HG03342 (cell line): Measurements from ENCODE around the gene PRKCA.

Source experiments
- ATAC-seq: cut with Tn5 transposase; IDR thresholded peaks from one replicate; pipeline ENCODE4 v1.9.1; 2021; ENCODE audit warnings: mild to moderate bottlenecking, moderate library complexity; ENCODE audit not compliant: unreplicated experiment

PRKCA gene

DNA sequence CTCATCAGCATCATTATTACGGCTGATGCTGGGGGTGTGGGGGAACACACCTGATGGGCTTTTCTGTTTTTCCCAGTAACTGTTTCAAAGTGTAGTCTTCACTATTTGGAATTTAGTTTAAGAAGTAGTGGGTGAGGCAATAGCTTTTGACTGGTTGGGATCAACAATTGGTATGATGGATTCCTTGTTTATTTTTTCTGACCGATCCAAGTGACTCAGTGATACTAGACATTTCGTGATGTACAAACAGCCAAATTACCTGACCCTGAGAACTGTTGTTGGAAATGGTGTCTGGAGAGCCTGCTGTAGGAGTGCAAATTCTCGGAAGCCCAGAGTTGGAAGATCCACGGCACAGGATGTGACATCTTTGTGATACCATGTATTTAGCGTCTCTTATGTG is 204.2 kb downstream of the PRKCA start:
- no peak for ATAC-seq

DNA sequence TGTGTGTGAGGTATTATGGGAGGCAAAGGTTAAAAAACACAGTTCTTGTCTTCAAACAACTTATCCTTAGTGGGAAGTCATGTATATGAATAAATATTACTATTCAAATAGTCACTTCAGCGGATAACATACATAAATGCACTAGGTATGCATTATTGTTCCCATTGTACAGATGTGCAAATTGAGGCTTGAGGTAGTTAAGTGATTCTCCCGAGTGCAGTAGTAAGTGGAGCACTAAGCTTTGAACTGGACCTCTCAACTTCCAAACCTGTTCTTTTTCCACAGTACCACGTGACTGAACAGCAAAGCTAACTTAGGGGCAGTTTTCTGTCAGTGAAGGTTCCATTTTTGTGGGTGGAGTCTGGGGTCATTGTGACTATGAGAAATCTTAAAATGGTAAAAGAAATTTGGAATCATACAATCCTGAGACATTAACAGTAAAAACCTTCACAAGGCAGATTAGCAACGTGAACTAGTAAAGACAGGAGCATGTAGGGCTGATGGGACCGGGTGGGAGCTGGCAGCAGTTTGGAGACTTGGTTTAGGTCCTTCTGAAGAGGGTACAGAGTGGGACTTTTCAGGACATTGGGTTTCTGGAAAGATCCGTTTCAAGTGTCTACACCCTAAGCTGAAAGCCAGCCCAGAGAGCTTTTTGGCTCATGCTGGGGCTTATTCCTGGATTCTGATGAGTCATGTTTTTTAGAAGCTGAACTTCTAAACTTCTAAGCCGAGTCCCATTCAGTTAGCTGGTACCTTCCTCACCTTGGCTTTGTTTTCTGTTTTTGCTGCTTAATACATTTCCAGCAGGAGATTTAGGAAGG is 204.9 kb downstream of the PRKCA start:
- ATAC-seq = no peak

DNA sequence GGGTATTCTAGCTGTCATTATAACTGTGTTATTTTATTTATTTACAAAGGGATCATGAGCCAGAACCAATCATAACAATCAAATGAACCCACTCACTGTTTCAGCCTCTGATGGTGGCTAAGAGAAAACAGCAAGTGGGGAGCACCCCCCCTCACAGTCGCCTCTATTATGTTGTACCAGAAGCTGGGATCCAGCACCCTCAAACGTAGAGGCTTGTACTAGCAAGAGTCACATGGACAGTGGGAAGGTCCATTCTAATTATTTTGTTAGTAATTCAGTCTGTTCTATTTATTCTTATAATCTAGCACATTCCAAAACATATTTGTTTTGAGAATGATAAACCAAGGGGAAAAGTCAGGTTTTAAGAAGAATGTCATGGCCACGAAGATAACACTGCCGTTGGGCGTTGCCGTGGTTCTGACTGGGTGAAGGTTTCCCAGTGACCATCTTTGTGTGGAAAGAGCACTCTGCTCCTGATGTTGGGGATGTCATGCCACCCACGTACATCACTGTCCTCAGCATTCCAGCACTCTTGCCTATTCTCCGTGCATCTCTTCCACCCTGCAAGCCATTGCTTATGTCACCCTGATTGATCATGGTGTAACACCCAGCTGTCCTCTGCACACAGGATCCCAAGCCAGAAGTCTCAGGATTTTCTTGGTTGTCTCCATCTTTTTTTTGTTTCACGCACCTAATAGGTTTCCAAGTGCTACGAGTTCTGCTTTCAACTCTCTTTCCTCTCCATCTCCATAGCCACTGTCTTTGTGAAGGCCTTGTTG is 205.8 kb downstream of the PRKCA start:
- no peak for ATAC-seq

DNA sequence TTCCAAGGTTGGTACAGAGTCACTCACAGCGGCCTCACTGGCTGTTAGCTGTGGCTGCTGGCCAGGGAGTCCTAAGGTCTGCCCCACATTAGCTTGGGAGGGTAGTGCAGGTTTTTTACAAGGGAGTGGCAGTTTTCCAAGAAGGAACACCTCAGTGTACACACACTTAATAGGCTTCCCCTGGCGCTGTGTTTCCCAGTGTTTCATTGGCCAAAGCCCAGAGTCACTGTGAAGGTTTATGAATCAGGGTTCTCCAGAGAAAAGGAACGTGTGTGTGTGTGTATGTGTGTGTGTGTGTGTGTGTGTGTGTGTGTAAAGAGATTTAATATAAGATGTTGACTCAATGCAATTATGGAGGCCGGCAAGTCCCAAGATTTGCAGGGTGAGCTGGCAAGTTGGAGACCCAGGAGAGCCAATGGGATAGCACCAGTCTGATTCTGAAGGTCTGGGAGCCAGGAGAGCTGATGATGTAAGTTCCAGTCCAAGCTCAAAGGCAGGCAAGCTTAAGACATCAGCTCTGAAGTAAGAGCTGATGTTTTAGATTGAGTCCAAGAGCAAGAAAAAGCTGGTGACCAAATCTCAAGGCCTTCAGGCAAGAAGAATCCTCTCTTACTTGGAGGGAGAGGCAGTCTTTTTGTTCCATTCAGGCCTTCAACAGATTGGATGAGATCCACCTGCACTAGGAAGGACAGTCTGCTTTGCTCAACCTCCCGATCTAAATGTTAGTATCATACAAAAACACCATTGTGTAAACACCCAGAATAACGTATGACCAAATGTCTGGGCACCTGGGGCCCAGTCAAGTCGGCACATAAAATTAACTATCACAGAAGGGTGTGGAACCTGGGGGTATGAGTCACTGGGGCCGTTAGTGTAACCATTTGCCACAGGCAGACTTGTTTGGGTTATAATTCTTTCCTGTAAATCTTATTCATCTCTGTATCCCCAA is 206.8 kb downstream of the PRKCA start:
- no peak for ATAC-seq

DNA sequence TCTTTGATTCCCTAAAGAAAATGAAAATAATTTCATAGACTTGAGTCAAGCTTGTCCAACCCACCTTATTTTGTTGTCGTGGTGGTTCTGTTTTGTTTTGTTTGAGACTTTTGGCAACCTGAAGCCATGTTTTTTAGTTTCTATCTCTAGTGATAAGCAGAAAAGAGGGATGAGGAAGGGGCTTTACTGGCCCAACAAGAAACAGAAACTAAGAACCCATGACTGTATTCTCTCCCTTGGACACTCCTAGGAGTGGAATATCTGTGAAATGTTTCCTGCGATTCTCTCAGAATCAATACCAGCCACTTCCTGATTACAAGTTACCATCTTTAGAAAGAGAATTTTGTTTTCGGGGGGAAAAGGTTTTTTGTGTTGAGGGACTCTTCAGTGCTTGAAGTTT is 207.5 kb downstream of the PRKCA start:
- no peak for ATAC-seq

DNA sequence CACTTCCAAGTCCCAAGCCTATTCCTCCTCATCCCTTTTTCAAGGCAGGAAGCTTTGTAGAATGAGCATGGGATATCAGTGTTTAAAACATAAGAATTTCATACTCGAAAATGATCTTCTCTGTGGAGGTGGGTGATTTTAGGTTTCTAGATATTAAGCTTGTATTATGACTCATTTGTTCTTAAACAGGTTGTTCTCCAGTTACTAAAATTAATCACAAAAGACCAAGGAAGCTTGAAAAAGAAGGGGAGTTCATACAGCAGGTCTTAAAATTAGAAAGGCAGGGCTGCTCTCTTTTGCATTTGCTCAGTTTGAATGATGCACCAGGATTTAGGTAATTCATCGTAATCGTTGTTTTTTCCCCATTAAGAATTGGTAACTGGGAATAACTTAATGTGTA is 208.7 kb downstream of the PRKCA start:
- ATAC-seq = no peak

DNA sequence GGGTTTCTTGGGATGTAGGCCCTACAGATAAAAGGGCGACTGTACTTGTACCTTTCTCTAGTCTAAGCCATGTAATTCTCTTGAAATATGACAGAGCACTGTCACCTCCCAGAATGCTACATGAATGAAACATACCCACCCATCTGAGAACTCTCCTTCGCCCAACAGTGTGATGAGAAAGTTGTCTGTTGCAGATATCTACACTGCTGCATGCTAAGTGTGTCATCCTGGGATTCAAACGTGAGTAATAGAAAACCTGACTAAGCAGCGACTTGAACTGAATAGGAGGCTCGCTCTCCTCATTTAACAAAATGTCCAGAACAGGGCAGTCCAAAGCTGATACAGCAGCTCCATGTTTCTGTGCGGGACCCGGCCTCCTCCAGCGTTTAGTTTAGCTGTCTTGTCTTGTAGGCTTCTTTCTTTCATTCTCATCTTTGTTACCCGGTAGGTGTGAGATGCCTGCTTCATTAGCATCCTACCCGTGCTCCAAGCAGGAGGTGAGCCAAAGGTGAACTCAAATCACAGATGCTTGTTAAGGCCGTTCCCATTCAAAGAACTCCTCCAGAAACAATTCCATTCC is 211.9 kb downstream of the PRKCA start:
- no peak for ATAC-seq

DNA sequence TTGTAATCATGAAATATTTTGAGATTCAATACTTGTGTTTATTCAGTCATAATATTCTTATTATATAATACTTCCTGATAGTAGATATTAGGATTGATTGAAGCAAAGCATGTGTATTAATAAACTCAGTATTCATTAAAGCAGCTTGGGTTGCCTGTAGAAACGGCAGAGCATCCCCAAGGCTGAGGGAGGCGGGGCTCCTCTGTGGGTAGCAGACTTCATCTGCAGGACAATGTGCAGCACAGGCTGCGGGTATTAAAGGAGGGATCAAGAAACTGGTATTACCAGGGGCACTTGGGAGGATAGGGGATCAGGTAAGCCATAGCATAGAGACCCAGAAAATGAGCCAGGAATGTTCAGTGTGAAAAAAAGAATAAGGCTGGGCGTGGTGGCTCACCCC is 213.6 kb downstream of the PRKCA start:
- no peak for ATAC-seq

DNA sequence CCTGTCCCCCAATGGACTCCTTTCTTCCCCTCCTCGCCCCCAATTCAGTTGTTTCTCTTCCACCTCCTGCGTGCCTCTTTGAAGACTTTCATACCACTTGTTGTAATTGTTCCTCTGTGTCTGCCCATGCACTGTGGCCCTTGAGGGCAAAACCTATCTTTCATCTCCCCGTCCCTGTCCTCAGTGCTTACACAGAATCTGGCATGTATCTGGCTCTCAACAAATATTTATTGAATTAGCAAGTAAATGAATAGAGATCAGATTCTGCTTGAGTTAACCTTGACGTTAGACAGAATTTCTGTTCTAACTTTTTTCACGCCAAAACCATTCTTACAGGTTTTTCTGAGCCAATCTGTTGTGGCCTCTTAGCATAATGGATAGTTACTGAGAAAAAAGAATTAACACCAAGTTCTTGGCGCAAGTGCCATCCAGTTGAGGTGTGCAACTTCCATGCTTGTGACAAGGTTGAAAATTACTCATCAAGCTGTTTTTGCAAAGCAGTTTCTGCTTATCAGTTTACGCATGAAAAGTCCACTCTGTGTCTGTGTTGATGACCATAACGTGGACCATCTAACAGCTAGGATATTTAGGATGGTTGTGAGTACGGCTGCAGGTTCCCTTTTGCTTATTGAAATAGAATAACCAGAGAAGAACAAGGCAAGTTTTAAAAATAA is 215.1 kb downstream of the PRKCA start:
- ATAC-seq = no peak

DNA sequence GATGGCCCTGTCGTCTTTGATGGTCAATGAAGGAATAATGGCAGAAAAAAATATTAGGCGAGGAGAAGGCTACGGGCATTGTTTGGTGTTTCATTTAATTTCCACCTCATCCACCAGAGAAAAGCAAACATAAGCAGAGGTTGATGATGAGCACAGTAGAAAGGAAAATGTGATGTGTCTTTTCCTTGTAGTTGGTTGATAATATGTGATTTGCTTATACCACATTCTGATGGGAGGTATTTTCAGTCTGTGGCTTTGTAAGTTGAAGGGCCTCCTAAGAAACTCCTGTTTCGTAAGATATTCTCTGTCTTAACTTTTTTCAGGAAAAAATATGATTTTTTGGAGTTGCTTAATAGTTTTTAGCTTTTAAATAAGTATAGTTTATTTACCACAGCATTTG is 215.7 kb downstream of the PRKCA start:
- ATAC-seq = no peak

DNA sequence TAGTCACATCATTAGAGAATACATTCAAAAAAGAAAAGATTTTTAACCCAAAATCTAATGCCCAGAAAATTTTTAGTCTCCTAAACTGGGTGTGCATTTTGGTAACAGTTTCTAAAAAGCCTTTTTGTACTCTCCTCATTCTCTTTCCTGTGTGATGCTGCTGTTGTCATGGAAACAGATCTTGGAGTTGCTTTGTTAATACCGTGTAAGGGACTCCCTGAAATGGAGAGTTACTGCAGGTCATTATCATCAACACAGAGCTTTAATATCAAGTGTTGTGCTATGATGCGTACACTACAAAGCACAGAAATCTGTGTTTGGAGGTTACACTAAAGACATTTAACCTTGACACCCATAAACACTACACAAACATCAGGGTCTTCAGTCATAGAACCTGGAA is 216.3 kb downstream of the PRKCA start:
- no peak for ATAC-seq

DNA sequence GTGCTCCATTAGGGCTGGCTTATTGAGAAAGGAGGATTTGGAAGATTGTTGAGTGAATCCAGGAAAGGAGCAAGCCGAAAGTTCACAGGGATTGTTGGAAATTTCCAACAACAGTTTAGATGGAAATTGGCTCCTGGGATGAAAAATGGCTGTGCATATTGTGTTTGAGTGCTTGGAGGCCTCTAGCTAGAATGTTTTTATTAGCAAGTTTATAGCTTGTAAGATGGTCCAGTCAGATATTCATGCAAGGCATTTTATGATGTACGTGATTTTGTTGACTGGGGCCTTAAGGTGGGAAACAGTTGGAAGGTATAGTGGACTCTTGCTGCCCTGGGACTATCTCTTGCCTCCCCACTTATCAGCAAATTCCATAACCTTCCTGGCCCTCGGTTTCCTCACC is 216.7 kb downstream of the PRKCA start:
- ATAC-seq = no peak

DNA sequence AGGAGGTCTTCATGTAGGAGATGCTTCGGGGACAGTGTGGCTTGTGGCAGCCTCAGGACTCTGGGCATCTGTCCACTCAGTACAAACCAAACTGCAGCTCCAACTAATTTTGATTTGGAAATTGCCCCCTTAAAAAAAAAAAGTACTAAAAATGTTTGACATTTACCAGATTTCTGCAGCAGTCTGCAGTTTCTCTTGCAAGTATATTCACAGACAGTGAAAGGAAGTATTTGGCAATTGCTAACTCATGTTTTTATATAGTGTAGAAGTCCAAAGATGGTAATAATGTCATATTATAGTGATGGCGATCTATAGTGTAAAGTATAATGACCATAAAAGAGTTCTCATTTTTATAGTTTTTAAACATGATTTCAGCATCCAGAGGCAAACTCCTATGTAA is 218.6 kb downstream of the PRKCA start:
- ATAC-seq = no peak

DNA sequence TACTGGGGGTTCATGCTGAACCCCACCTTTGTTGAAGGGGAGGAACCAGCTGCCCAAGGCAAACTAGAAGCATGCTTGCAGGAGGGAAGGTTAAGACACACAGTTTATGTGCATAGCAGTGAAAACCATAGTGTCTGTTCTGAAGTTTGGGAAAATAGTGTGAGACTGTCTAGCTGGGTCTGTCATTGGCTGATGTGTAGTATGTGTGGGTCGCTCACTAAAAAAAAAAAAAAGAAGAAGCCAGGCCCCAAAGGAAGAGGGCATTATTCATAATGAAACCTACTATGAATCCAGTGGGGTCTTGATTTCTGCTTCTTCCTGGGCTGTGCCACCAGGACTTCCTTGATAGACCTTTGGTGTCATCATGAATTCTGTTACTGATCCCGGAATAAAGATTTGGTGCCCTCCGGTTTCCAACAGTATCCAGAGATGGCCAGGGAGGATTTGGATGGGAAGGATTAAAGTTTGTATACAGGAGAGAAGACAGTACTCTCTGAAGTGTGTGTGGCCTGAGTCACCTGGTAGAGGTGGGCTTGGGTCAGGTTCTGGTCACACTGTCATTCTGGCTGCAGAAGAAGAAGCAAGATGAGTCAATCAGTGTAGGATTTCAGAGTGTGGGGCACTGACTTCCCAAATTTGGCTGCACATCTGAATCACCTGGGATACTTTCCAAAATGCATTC is 220.3 kb downstream of the PRKCA start:
- ATAC-seq = no peak

DNA sequence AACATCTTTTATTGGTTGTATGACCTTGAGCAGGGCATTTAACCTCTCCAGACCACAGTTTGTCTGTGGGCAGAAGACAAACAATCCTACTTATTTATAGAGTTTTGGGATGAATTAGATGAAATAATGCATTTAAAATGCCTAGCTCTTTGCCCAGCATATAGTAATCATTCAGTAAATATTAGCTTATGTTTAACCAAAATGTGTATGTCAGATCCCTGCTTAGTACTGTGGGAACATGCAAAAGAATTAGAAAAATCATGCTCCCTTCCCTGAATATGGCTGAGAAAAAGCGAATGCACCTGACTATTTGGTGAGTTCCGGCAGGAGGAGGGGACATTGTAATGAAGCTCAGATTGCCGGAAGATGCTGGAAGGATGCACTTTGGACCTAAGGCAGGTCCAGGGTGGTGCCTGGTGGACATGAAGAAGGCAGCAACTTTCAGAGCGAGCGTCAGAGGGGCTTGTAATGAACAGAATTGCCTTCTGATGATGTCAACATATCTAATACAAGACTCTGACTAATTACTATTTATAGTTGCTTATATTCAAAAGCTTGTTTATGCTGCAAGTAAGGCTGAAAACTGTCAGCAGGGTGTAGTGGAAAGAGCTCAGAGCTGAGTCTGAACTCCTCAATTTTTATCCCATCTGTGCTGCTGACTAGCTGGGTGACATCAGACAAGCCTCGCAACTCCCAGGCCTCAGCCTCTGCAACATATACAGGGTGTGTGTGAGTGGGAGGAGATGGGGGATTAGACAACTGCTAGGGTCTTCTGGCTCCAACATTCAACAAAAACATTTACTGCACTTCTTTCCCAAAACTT is 221.2 kb downstream of the PRKCA start:
- no peak for ATAC-seq

DNA sequence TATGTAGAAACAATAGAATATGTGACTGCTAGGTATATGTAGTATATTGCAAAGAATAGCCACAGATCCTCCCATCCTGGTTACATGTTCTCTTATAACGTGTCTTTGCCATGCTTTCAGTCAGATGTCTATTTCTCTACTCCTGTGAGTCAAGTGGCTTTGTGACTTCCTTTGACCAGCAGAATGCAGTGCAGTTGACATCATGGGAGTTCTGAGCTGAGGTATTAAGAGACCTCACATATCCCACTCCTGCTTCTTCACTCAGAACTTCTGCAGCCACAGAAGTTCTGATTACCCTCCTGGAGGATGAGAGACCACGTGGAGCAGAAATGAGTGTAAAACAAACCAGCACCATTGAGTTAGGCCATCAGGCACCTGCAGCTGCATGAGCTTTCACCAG is 222.5 kb downstream of the PRKCA start:
- ATAC-seq = no peak

DNA sequence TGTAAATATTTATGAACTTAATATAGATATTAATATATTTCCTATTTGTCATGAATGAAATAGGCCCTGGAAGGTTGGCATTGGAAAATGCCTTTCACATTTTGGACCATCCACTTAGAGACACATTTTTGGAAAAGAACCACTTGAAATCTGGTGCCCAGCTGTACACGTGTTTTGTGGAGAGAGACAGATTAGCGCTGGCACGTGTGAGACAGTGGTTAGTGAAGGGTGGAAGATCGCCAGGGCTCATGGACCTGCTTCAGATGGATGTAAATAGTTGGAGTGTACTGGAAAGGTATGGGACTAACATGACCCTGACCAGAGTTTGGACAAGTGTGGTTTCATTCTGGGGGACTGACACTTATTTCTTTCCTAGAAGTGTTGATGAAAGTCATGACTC is 222.9 kb downstream of the PRKCA start:
- ATAC-seq = no peak

DNA sequence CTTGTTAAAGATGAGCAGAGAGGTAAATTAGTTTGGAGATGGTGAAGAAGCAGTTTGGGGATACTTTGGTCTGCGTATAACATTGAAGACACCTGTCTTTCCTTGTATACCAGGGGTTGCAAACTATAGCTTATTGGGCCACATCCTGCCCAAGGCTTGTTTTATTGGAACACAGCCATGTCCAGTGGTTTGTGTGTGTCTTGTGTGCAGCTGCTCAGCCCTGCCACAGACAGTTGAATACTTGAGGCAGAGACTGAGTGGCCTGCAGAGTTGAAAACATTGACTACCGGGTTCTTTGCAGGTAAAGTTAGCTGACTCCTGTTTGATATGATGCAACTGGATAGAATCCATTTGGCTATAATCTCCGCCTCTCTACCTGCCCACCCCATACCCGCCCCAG is 224.4 kb downstream of the PRKCA start:
- no peak for ATAC-seq

DNA sequence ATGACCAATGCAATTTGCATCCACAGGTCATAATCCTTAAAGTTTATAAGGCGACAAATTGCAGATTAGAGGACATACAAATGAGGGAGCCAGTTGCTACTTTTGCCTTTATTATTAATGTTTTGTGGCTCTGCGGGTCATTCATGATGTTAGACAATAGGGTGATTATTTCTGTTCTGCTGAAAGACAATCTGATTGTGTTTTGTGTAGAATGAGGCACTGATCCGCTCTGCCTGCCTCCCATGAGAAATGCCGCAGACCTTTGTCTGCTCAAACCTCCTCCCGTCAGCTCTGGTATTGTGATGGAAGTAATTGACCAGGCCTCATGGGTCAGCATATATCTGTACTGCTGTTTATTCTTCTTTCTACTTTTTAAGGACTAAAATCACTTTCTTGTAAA is 224.9 kb downstream of the PRKCA start:
- no peak for ATAC-seq
